ENCODE measurements around the gene HES2.

GRCh38 chr1:6450005-6450450 is 30.3 kb upstream of the HES2 start:
- TF ChIP-seq EZH2 (IDR thresholded peaks at IDR 0.05; ENCODE audit: borderline replicate concordance), result no peak
- no peak for TF ChIP-seq CTCF (IDR thresholded peaks at IDR 0.05; ENCODE audit: poor library complexity)
- no peak for TF ChIP-seq EZH2phosphoT487 (IDR thresholded peaks at IDR 0.05; ENCODE audit: low read depth, severe bottlenecking, unreplicated experiment)
